GM18526 (cell line): Measurements from ENCODE around the gene DKK2.

Experiments used
- POLR2A ChIP-seq: IDR thresholded peaks from 3 replicates; pipeline ENCODE4 v1.6.1; 2011; ENCODE audit not compliant: insufficient read length; ENCODE audit errors: extremely low read depth

The DKK2 gene

DNA sequence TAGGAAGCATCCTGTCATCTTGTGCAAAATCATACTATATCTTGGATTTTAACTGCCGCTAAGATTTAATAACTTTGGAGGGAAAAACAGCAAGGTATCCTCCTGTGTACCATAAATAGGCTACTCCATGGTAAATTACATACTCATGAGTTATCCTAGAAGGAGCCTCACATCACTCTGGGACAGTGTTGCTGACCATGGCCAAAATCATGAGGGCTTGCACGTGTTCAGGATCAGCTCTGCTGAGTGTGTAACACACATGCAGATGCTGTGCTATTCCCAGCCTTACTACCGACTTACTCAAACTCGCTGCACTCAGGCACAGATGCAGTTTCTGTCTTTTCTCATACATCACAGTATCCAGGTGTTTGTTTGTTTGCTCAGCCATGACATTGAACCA is 56.6 kb downstream of the DKK2 start:
- no peak for TF ChIP-seq POLR2A

DNA sequence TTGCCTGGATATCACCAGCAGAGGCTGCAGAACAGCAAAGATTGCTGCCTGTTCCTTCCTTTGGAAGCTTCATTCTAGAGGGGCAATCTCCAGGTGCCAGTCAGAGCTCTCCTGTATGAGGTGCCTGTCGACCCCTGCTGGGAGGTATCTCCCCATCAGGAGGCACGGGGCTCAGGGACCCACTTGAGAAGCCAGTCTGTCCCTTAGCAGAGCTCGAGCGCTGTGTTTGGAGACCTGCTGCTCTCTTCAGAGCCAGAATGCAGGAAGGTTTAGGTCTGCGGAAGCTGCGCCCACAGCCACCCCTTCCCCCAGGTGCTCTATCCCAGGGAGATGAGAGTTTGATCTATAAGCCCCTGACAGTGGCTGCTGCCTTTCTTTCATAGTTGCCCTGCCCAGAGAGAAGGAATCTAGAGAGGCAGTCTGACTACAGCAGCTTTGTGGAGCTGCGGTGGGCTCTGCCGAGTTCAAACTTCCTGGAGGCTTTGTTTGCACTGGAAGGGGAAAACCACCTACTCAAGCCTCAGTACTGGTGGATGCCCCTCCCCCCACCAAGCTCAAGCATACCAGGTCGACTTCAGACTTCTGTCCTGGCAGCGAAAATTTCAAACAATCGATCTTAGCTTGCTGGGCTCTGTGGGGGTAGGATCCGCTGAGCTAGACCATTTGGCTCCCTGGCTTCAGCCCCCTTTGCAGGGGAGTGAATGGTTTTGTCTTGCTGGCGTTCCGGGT is 57.9 kb downstream of the DKK2 start:
- no peak for TF ChIP-seq POLR2A

DNA sequence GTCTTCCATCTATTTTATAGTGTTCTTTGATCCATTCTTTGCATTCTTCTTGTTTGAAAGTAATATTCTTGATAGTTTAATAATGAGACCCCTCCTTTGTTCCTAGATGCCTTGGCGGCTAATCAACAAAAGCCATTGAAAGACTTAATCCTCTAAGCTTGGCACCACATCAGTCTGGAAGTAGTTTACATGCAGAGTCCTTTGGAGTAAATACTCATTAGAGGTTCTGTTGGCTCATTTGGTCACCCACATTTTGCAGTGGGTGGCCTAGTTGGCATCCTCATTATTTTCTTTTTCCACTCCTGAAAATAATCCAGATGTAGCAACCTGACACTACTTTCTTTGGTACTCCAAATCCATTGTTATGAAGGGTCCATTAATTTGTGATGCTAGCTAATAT is 64.5 kb downstream of the DKK2 start:
- TF ChIP-seq POLR2A: no peak

DNA sequence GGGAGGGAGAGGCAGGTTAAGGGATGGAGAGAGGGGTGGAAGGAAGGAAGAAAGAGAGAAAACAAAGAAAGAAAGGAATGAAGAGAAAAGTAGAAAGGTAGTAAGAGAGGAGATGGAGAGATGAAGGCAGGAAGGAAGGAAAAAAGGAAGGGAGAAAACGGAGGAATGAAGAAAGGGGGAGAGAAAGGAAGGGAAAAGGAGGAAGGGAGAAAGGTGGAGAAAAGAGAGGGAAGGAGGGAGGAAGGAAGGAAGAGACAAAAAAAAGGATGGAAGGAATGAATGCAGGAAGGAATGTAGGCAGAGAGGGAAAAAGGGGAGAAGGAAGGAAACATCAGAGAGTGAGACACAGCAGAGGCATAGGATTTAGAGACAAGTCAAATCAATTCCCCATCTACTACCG is 68.2 kb downstream of the DKK2 start:
- TF ChIP-seq POLR2A: no peak

DNA sequence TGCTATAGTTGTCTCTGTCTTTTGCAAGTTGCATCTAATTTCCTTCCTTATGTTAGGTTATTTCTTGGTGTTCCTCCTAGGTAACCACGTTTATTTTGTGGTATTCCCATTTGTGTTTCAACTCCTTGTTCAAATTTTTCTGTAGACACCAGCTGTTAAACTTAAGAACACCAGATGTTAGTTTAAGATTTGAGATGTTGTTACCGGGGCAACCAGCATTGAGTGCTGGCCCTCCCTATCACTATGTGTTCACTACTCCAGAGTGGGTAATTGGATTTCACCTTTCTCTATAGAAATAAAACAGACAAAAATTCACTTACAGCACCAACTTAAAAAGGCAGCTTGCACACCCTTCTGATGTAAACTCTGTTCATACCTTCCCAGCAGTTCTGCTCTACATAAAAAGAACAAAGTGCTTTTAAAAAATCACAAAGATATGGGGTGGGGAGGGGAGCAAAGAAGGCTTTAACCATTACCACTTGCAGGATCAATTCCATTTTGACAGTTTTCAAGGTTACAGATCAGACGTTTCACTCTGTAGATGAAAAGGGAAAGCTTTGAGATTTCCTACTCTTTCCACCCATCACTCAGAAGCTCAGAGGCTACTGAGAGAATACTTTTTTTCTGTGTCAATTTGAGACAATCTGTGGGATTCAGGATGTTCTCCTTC is 82.9 kb downstream of the DKK2 start:
- TF ChIP-seq POLR2A: no peak

DNA sequence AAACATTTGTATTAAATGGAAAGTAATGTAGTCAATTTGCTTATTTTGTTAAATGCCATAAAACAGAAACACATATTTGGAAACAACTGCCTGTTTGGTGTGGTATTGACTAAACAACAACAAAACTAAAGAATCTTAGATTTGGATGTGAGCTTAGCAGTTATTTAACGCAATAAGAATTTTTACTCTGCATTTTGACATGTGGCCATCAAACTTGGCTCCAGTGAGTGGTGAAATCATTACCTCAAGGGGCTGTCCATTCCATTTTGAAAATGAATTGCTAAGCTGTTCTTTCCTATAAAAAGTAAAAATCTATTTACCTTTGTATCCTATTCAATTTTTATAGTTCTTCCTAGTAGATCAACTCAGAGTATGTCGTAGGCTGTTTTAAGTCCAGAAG is 84.2 kb downstream of the DKK2 start:
- TF ChIP-seq POLR2A: no peak

DNA sequence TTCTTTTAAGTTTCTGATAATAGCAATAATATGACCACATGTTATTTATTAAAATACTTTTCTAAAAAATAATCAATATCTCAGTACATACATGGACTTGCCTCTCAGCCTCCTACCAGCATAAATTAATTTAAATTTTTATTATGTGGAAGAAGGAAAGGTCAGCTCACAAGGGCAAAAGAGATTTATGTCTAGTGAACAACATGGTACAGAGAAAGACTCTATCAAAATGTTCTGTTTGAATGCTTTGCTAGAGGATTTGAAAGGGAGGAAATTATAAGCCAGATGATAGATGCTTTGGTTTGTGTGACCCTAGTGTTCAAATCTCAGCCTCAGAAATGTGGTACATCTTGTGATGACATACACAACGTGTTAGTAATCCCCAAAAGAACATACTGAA is 94.3 kb downstream of the DKK2 start:
- TF ChIP-seq POLR2A: no peak

DNA sequence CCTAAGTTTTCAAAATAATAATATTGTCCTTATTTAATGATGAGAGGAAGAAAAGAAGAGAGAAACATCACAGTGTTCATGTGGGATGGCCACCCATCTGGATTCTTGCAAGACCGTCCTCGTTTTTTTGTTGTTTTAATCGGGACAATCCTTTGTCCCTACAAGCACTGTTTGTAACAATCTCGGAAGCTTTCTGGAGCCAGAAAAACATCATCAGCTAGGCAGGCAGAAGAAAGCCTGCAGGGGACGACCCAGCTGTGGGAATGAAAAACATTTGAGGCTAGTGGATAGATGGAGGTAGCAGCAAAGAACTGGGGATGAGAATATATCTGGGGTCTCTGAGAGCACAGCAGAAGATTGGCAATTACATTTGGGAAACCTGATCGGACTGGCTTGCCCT is 105.6 kb downstream of the DKK2 start:
- TF ChIP-seq POLR2A: no peak

DNA sequence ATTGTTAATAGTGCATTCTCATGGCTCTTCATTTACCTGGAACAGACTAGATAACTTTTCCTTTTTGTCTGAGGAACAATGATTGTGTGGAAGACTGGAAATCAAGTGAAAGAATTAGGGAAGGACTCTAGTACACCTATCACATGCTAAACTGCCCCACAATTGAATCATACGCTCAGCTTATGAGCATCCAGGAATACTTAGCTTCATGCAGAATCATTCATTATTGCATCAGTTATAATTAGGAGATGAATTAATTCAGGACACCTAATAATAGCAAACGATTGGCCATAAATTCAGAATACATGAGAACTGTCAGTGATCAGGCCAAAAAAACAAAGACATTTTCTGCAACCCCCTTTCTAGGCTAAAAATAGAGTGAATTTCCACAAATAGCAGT is 106.9 kb downstream of the DKK2 start:
- TF ChIP-seq POLR2A: no peak

DNA sequence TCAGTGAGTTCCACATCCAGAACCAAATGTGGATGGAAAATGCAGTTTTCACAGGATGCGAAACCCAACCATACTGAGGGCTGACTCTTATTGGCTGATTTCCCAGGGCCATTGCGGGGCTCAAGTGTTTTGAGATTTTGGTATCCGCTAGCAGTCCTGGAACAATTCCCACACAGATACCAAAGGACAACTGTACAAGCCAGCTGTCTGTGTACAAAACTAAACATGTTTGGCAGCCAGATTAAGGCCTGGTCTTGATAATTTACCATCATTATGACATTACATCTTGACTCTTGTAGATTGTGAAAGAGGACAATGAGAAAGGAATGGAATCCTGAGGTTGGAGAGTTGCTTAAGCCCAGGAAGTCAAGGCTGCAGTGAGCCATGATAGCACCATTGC is 121.9 kb downstream of the DKK2 start:
- TF ChIP-seq POLR2A: no peak

DNA sequence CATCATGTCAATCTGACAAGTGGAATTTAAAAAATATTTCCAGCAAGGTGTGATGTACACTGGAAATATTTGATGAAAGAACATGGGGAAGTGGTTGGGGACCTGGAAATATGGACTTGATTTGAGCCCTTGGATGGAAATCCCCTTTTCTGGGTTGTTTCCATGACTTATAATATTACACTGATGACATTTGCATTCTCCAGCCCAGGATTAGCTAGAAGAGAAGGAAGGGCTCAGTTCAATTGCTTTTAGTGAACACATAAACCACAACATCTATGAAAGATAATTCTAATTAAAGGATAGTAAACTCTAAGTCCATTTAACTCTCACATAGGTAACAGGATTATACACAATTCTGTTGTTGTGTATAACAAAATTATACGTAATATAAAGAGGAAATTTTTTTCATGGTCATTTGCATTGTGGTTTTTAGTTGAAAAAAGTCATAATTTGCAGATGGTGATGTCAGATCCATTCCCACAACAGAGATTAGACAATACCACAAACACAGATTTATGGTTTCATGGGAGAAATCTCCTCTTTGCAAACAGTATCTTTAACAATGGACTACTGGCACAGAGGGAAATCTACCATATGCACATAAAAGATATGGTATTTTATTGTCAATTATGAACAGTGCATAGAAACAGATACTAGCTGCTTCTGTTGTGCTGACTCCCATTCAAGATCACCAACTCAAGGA is 126.5 kb downstream of the DKK2 start:
- no peak for TF ChIP-seq POLR2A

DNA sequence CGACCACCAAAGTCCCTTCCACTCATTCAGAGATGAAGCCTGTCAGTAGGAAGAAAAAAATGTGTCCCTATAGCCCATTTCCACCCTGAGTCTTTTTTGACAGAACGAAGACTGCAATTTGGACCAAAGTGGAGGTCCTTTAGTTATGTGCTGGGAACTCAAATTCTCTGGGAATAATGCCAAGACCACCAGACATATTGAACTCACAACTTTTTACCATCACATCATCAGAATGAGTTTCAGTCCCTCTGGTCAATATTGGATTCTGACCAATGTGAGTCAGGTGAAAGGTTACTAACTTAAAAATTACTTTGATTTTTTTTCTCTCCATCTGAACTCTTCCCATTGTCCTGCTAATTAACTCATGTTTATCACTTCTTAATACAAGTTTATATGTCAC is 128.9 kb downstream of the DKK2 start:
- no peak for TF ChIP-seq POLR2A

DNA sequence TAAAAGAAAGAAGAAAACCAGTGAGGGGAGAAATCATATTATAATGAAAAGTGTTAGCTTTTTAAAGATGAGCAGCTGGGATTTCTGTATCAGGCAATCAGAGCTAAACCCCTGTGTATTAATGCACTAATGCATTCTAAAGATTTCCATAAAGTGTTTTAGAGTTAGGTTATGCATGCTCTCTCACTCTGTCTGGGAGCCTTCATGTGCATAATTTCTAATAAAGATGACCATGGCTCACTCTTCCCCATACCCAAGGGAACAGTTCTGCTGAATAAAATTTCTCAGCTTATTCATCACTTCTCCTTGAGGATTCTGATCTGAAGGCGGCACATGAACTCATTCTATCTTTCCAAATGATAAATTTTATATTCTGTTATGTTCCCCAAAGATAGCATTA is 129.4 kb downstream of the DKK2 start:
- TF ChIP-seq POLR2A: no peak

DNA sequence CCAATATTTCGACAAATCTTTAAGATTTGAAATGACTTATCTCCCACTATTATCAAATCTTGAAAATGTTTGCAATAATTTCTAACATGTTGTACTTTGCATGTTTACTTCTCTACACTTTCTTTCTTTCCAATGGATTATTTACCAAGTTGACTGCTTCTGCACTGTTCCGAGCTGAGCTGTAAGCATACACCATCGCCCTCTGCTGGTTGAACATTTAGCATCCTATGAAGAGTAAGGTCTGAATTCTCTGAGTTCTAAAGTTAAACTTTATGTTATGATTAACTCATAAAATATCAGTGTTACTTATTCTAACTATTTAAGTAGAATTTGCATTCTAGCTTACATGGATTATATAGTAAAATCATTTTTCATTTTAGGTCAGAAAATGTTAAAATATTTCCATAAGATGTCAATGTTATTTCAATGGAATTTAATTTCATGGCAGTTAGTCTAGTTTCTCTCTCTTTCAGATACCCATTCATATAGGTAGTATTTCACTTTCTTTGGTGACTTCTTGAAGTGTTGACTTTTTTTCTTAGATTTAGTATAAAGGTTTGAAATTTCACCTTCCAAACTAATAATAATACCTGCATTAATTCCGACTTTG is 137.4 kb downstream of the DKK2 start:
- no peak for TF ChIP-seq POLR2A

DNA sequence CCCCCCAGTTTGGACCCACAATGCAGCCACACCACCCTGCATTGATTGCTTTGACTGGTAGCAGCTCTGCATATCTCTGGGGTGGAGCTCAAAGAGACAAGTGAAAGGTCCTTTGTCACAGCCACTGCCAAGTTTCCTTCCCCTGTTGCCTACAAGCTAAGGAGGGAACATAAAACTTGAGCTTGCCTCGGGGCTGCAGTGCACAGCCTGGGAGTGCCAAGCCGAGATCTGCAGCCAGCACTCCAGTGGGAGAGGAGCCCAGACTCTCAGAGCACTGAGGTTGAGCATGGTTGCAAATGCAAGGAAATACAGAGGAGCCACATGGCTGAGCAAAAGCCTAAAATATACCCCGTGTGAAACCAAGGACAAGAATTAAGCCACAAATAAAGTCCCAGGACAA is 142.2 kb downstream of the DKK2 start:
- TF ChIP-seq POLR2A: no peak

DNA sequence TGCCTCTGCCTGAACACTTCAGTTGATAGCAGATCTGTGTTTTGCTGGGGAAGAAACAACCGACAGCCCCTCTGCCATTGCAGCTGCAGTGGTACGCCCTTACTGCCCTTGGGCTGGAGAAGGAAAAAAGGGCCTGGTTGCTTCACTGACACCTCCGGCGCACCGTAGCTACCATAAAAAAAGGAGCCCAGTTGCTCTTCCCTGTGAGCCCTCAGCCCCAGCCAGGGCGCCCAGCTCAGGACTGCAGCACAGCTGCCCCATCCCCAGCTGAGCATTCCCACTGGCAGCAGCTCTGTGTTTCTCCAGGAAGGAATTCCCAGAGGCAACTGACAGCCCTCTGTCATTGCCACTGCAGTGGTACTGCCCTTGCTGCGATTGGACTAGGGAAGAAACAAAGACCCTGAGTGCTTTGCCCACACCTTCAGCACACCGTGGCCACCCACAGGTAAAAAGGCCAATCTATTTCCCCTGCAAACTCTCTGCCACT is 142.7 kb downstream of the DKK2 start:
- TF ChIP-seq POLR2A: no peak
